SJSA1 (cell line): ENCODE data around the gene CHSY1. TPM values are rescaled to one million over a fixed set of nuclear protein-coding genes. Genes with fewer than 3 reads are reported as not detected.

Experiments
- DNase-seq, 2 experiments: peaks; one replicate each; pipeline ENCODE4 v3.0.0-alpha.2; 2015 to 2020; ENCODE audit warnings: low spot score in 2 of 2, low read depth in 1 of 2
- H3K27ac ChIP-seq: fragments of 250-450 bp; sonication (Bioruptor Pico); 2 replicates; pipeline ENCODE4 v1.5.1; 2020; ENCODE audit warnings: mild to moderate bottlenecking, moderate library complexity
- H3K27me3 ChIP-seq: fragments of 250-450 bp; sonication (Bioruptor Pico); replicated peaks from 2 replicates; pipeline ENCODE4 v1.5.1; 2020; ENCODE audit warnings: mild to moderate bottlenecking, moderate library complexity
- H3K36me3 ChIP-seq: fragments of 250-450 bp; sonication (Bioruptor Pico); 2 replicates; pipeline ENCODE4 v1.5.1; 2020; ENCODE audit warnings: mild to moderate bottlenecking
- H3K4me1 ChIP-seq: fragments of 250-450 bp; sonication (Bioruptor Pico); replicated peaks from 2 replicates; pipeline ENCODE4 v1.6.1; 2021; ENCODE audit warnings: mild to moderate bottlenecking
- H3K4me3 ChIP-seq: fragments of 250-450 bp; sonication (Bioruptor Pico); 2 replicates; pipeline ENCODE4 v1.5.1; 2020; ENCODE audit warnings: mild to moderate bottlenecking
- H3K9me3 ChIP-seq: fragments of 250-450 bp; sonication (Bioruptor Pico); replicated peaks from 2 replicates; pipeline ENCODE4 v1.5.1; 2020; ENCODE audit warnings: mild to moderate bottlenecking
- total RNA-seq: library from RNA; depleted of rRNA; stranded (reverse); fragments of >200 nt; shearing (Covaris generic); gene quantifications from 2 replicates; pipeline ENCODE4 v1.2.3, GENCODE V29; 2014

CHSY1 gene
- total RNA-seq, 1 experiment from 2014 or later, result 62.8 TPM

GRCh38 chr15:101179341-101180153 is 72.3 kb downstream of the CHSY1 start:
- no peaks in the 10 kb centered on the region for H3K27me3 ChIP-seq
- H3K4me1 ChIP-seq, result peaks cover 48% of the 10 kb centered on the region
- H3K27ac ChIP-seq, result peak overlapping the region; percentile 32
- H3K36me3 ChIP-seq, result peaks cover 64% of the 10 kb centered on the region
- H3K4me3 ChIP-seq, result no peak overlapping the region
- H3K9me3 ChIP-seq, result no peaks in the 10 kb centered on the region
- peak in 1 of 2 experiments; percentile 66 for DNase-seq

GRCh38 chr15:101178931-101179330 is 72.9 kb downstream of the CHSY1 start:
- DNase-seq, result no peak
- H3K27me3 ChIP-seq, result no peaks in the 10 kb centered on the region
- no peaks in the 10 kb centered on the region for H3K9me3 ChIP-seq
- H3K36me3 ChIP-seq, result peaks cover 70% of the 10 kb centered on the region
- H3K27ac ChIP-seq, result no peak overlapping the region
- H3K4me1 ChIP-seq, result peaks cover 48% of the 10 kb centered on the region
- no peak overlapping the region for H3K4me3 ChIP-seq

GRCh38 chr15:101178479-101178878 is 73.4 kb downstream of the CHSY1 start:
- H3K4me1 ChIP-seq, result peaks cover 48% of the 10 kb centered on the region
- peaks cover 74% of the 10 kb centered on the region for H3K36me3 ChIP-seq
- H3K27ac ChIP-seq, result no peak overlapping the region
- no peaks in the 10 kb centered on the region for H3K27me3 ChIP-seq
- no peaks in the 10 kb centered on the region for H3K9me3 ChIP-seq
- H3K4me3 ChIP-seq, result no peak overlapping the region
- DNase-seq, result no peak

GRCh38 chr15:101177866-101178265 is 74.0 kb downstream of the CHSY1 start:
- Histone ChIP-seq H3K9me3 (no peaks in the 10 kb centered on the region), H3K27me3 (no peaks in the 10 kb centered on the region), H3K4me1 (peaks cover 48% of the 10 kb centered on the region), H3K36me3 (peaks cover 74% of the 10 kb centered on the region), H3K4me3 (no peak overlapping the region), H3K27ac (no peak overlapping the region)
- no peak for DNase-seq

- H3K4me3 ChIP-seq, result no peak overlapping the region
- peaks cover 64% of the 10 kb centered on the region for H3K36me3 ChIP-seq
- H3K27me3 ChIP-seq, result no peaks in the 10 kb centered on the region
- peaks cover 48% of the 10 kb centered on the region for H3K4me1 ChIP-seq
- H3K9me3 ChIP-seq, result no peaks in the 10 kb centered on the region
- DNase-seq, result peak in 1 of 2 experiments; percentile 61
- peak overlapping the region; percentile 27; the same call in 1 of the 2 replicates for H3K27ac ChIP-seq
Measured at GRCh38 chr15:101176625-101177024, 75.2 kb downstream of the CHSY1 start.

- no peak for DNase-seq
- Histone ChIP-seq H3K27me3 (no peaks in the 10 kb centered on the region), H3K4me1 (peaks cover 46% of the 10 kb centered on the region), H3K27ac (no peak overlapping the region), H3K4me3 (no peak overlapping the region), H3K9me3 (no peaks in the 10 kb centered on the region), H3K36me3 (peaks cover 53% of the 10 kb centered on the region)
Measured at GRCh38 chr15:101175401-101175800, 76.4 kb downstream of the CHSY1 start.

GRCh38 chr15:101174152-101174920 is 77.5 kb downstream of the CHSY1 start:
- Histone ChIP-seq H3K36me3 (peaks cover 53% of the 10 kb centered on the region), H3K4me1 (peaks cover 41% of the 10 kb centered on the region), H3K27ac (no peak overlapping the region), H3K9me3 (no peaks in the 10 kb centered on the region), H3K4me3 (no peak overlapping the region), H3K27me3 (no peaks in the 10 kb centered on the region)
- no peak for DNase-seq

GRCh38 chr15:101173233-101174119 is 78.4 kb downstream of the CHSY1 start:
- no peak for DNase-seq
- Histone ChIP-seq H3K27me3 (no peaks in the 10 kb centered on the region), H3K4me1 (peaks cover 44% of the 10 kb centered on the region), H3K36me3 (peaks cover 47% of the 10 kb centered on the region), H3K27ac (no peak overlapping the region), H3K9me3 (no peaks in the 10 kb centered on the region), H3K4me3 (no peak overlapping the region)

- H3K36me3 ChIP-seq, result peaks cover 38% of the 10 kb centered on the region
- no peak overlapping the region for H3K4me3 ChIP-seq
- no peak overlapping the region for H3K27ac ChIP-seq
- H3K27me3 ChIP-seq, result no peaks in the 10 kb centered on the region
- no peaks in the 10 kb centered on the region for H3K9me3 ChIP-seq
- peaks cover 49% of the 10 kb centered on the region for H3K4me1 ChIP-seq
- DNase-seq, result no peak
Measured at GRCh38 chr15:101172501-101173071, 79.3 kb downstream of the CHSY1 start.

- Histone ChIP-seq H3K9me3 (no peaks in the 10 kb centered on the region), H3K36me3 (peaks cover 32% of the 10 kb centered on the region), H3K4me3 (no peak overlapping the region), H3K27me3 (no peaks in the 10 kb centered on the region), H3K27ac (no peak overlapping the region), H3K4me1 (peaks cover 49% of the 10 kb centered on the region)
- no peak for DNase-seq
Measured at GRCh38 chr15:101171954-101172353, 79.9 kb downstream of the CHSY1 start.

- DNase-seq, result no peak
- Histone ChIP-seq H3K4me3 (no peak overlapping the region), H3K4me1 (peaks cover 39% of the 10 kb centered on the region)
Measured at GRCh38 chr15:101170568-101171350, 81.1 kb downstream of the CHSY1 start.

GRCh38 chr15:101169495-101170071 is 82.3 kb downstream of the CHSY1 start:
- H3K9me3 ChIP-seq, result peaks cover 12% of the 10 kb centered on the region
- no peak overlapping the region for H3K4me3 ChIP-seq
- no peaks in the 10 kb centered on the region for H3K27me3 ChIP-seq
- H3K27ac ChIP-seq, result no peak overlapping the region
- no peak for DNase-seq
- H3K4me1 ChIP-seq, result peaks cover 39% of the 10 kb centered on the region
- peaks cover 11% of the 10 kb centered on the region for H3K36me3 ChIP-seq

More at GRCh38 chr15:101170568-101171350, 81.1 kb downstream of the CHSY1 start:
- peaks cover 23% of the 10 kb centered on the region for H3K36me3 ChIP-seq
- no peak overlapping the region for H3K27ac ChIP-seq
- no peaks in the 10 kb centered on the region for H3K27me3 ChIP-seq
- peaks cover 6% of the 10 kb centered on the region for H3K9me3 ChIP-seq
